PFSK-1 (cell line): ENCODE data around the gene NT5C3A.

ENCODE experiments used
- FOXP2 ChIP-seq: optimal IDR thresholded peaks from 2 replicates; pipeline ENCODE3; 2011; ENCODE audit warnings: borderline replicate concordance, control low read depth, inconsistent platforms; ENCODE audit not compliant: insufficient read depth; ENCODE audit errors: extremely low read length, extremely low read depth
- POLR2AphosphoS5 ChIP-seq: IDR thresholded peaks from 2 replicates; pipeline ENCODE4 v1.6.1; 2012; ENCODE audit warnings: low read depth, mild to moderate bottlenecking, control low read depth, low read length, moderate library complexity
- REST ChIP-seq, 2 experiments: IDR thresholded peaks; 2 replicates each; pipeline versions ENCODE4 v1.6.1 to v1.8.0; 2011 to 2012; ENCODE audit warnings: low read depth in 2 of 2, low read length in 2 of 2, control low read depth in 1 of 2, inconsistent platforms in 1 of 2, mild to moderate bottlenecking in 1 of 2, moderate library complexity in 1 of 2; ENCODE audit not compliant: insufficient read depth in 1 of 2
- SIN3A ChIP-seq: IDR thresholded peaks from 2 replicates; pipeline ENCODE4 v1.6.1; 2012; ENCODE audit warnings: mild to moderate bottlenecking, low read length, moderate library complexity, borderline replicate concordance; ENCODE audit not compliant: insufficient read depth
- TAF1 ChIP-seq: IDR thresholded peaks from 2 replicates; pipeline ENCODE4 v1.6.1; 2012; ENCODE audit warnings: low read length, control low read depth, borderline replicate concordance; ENCODE audit not compliant: insufficient read depth

- no peak for TF ChIP-seq POLR2AphosphoS5
- no peak for TF ChIP-seq REST (IDR thresholded peaks at IDR 0.05; ENCODE audit: insufficient read depth in 1 of 2, low read depth in 2 of 2, low read length in 2 of 2)
- TF ChIP-seq FOXP2: no peak
- TF ChIP-seq SIN3A: no peak
- TF ChIP-seq TAF1: no peak
Measured at GRCh38 chr7:33054261-33054964, 8.2 kb downstream of the NT5C3A start.
